Erythroblast (primary cell): Measurements from ENCODE around the gene AFF3.

ENCODE experiments used
- GATA1 ChIP-seq: IDR thresholded peaks from 2 replicates; pipeline ENCODE4 v1.6.1; 2011; ENCODE audit warnings: low read depth, mild to moderate bottlenecking, control low read depth, low read length, moderate library complexity
- POLR2A ChIP-seq: IDR thresholded peaks from 2 replicates; pipeline ENCODE4 v1.6.1; 2011; ENCODE audit warnings: mild to moderate bottlenecking, low read length

DNA sequence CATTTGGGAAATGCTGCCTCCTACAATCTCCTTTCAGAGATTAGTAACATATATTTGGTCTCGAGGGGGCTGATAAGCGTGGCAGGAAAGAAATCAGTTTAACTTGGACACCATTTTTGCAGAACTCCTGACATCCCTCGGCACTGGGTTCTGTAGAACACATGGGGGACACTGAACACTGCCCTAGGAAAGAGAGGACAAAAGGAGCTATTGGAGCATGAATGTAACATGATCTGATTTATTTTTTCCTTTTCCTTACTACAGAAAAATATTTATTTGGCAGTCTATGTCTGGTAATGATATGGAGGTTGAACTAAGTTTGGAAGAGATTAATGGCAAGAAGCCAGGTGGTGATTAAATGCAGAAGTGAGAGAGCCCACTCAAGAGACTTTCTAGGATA is 153.8 kb downstream of the AFF3 start:
- TF ChIP-seq POLR2A (no peak), GATA1 (no peak)
